GM18873 (cell line): Measurements from ENCODE around the gene PLGRKT.
"Not testable (repeated sequence)": the region's sequence is repeated elsewhere in the genome, so short reads cannot be mapped to it uniquely, and the experiment has no call there.

Source experiments
- ATAC-seq: cut with Tn5 transposase; IDR thresholded peaks from one replicate; pipeline ENCODE4 v1.9.1; 2021; ENCODE audit warnings: mild to moderate bottlenecking, moderate library complexity, moderate number of reproducible peaks; ENCODE audit not compliant: unreplicated experiment, low FRiP score

The PLGRKT gene

GRCh38 chr9:5326893-5327548 lies 110.7 kb downstream of the PLGRKT start:
- ATAC-seq: no peak

GRCh38 chr9:5326187-5326586 lies 111.5 kb downstream of the PLGRKT start:
- ATAC-seq: no peak

- ATAC-seq: not testable (repeated sequence)
These were observed 116.1 kb downstream of the PLGRKT start for GRCh38 chr9:5321601-5322000.

- ATAC-seq: no peak
These were observed 116.7 kb downstream of the PLGRKT start for GRCh38 chr9:5321058-5321457.

GRCh38 chr9:5316406-5316805 lies 121.3 kb downstream of the PLGRKT start:
- ATAC-seq: not testable (repeated sequence)

GRCh38 chr9:5315187-5315923 lies 122.4 kb downstream of the PLGRKT start:
- no peak for ATAC-seq

- ATAC-seq: no peak
These were observed 126.9 kb downstream of the PLGRKT start for GRCh38 chr9:5310851-5311250.
